ENCODE data around the gene REEP6.
A peak's percentile ranks its signal among the peaks of the same experiment; 100 is the strongest.

REEP6 gene

DNA sequence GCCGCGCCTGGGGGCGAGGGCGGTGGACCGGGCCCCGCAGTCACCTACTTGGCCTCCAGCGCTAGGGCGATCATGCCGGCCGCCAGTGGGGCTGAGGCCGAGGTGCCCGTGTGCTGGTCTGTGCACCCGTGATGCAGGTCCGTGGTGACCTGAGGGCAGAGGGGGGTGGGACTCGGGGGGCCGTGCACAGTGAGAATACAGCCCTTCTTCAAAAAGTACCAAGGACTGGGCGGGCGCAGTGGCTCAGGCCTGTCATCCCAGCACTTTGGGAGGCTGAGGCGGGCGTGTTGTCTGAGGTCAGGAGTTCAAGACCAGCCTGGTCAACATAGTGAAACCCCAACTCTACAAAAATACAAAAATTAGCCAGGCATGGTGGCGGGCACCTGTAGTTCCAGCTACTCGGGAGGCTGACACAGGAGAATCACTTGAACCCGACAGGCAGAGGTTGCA, 7.0 kb upstream of the REEP6 start:
- Histone ChIP-seq H3K27me3 (ENCODE audit: control insufficient read depth in 1 of 2, insufficient read depth in 1 of 2, low read length in 2 of 2) (no peaks in the 10 kb centered on the region), H3K9ac (ENCODE audit: low read length) (no peak overlapping the region), H2AK5ac (ENCODE audit: low read length, severe bottlenecking) (no peak overlapping the region), H2BK12ac (ENCODE audit: low read length in 2 of 2) (no peak overlapping the region), H3K4me1 (ENCODE audit: control insufficient read depth, insufficient read depth, low read depth, low read length) (peaks cover 2% of the 10 kb centered on the region), H3K14ac (ENCODE audit: low read length in 2 of 2) (no peak overlapping the region), H3K4ac (ENCODE audit: low read depth in 1 of 2, low read length in 2 of 2) (no peak overlapping the region), H4K91ac (ENCODE audit: low read length) (no peak overlapping the region), H3K4me3 (ENCODE audit: insufficient read depth in 1 of 2, low read depth in 1 of 2, low read length in 2 of 2) (no peak overlapping the region), H3K4me2 (ENCODE audit: low read length, poor library complexity, severe bottlenecking) (no peak overlapping the region), H2BK120ac (ENCODE audit: low read depth, low read length) (no peak overlapping the region), H3K9me3 (ENCODE audit: control insufficient read depth, low read length) (no peaks in the 10 kb centered on the region), H3K79me1 (replicated peaks; ENCODE audit: low read length, poor library complexity, severe bottlenecking) (no peaks in the 10 kb centered on the region), H4K8ac (ENCODE audit: low read length) (peak overlapping the region; percentile 4), H3K27ac (ENCODE audit: low read length, poor library complexity, severe bottlenecking) (no peak overlapping the region), H3K23ac (ENCODE audit: low read length in 2 of 2) (no peak overlapping the region), H3K18ac (ENCODE audit: low read depth in 1 of 2, low read length in 2 of 2) (no peak overlapping the region), H2AFZ (ENCODE audit: low read depth, low read length) (no peak overlapping the region), H3K36me3 (ENCODE audit: control insufficient read depth in 1 of 2, insufficient read depth in 2 of 2, low read depth in 1 of 2, low read length in 2 of 2) (peaks cover 0 to 26% of the 10 kb centered on the region in 2 experiments), H2BK5ac (ENCODE audit: low read depth, low read length, poor library complexity, severe bottlenecking) (no peak overlapping the region), H2BK15ac (ENCODE audit: low read depth, poor library complexity, severe bottlenecking) (no peak overlapping the region)
- no peak for DNase-seq
- 91% methylated on average over 22 of the region's 23 CpGs for WGBS

DNA sequence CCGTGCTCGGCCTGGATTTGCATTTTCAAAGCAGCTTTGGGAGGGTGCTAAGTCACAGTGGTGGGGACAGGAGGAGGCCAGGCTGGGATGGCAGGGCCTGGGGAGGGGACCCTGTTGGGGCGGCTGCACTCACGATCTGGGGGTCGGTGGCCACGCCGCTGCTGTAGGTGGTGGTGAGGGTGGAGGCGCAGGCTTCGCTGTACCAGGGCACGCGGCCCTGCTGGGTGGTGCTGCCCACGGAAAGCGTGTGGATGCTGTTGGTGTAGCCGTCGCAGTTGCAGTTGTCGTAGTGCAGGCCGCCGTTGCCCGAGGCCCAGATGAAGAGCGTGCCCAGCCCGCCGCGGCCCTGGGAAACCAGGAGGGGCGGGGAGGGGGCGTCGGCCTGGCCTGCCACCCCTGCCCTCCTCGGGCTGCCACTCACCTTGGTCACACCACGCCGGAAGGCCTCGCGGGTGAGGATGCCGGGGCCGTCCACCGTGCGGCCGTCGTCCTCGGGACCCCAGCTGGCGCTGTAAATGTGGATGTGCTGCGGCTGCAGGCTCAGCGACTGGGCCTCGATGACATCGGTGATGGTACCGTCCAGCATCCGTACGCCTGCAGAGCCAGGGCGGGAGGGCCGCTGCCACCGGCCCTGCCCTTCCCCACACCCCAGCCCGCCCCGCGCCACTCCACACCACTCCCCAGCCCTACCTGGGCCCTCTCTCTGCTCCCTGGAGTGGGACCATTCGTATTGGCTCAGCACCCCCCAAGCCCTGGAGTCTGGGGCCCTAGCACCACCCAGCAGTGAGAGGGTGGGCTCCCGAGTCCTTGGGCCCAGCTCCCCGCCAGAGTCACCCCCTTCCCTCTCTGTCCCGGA, 4.0 kb upstream of the REEP6 start:
- Histone ChIP-seq H3K14ac (ENCODE audit: low read length in 2 of 2) (no peak overlapping the region), H2AK5ac (ENCODE audit: low read length, severe bottlenecking) (no peak overlapping the region)

DNA sequence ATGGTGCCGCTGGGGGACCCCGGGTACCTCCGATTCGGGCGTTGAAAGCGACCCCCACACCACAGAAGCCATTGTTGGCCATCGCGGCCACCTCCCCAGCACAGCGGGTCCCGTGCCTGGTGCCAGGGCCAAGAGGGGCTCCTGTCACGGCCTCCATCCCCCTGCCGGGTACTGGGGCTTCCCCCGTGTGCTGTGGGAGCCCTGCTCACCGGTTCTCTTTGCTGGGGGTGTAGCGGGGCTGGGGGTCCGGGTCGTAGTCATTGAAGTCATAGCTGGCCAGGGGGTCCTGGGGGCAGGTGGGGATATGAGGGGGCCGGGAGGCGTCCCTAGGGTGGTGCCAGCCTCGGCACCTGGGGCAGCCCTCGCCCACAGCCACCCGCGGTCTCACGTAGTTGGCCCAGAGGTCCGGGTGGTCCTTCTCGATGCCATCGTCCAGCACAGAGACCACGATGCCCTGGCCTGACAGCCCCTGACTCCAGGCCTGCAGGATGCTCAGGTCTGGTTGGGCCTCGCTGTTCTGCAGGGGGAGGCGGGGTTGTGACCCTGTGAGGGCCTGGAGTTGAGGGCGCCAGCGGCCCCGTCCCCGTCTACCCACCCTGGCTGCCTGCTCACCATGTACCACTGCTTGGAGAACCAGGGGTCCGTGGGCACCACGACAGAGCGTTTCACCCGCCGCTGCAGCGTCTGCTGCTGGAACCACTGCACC, 3.3 kb upstream of the REEP6 start:
- peaks cover 5% of the 10 kb centered on the region for H3K79me1 ChIP-seq (replicated peaks; ENCODE audit: low read length, poor library complexity, severe bottlenecking)
- no peak overlapping the region for H3K18ac ChIP-seq (ENCODE audit: low read depth in 1 of 2, low read length in 2 of 2)
- WGBS: 90% methylated on average over 40 of the region's 40 CpGs
- peak overlapping the region; percentile 12 for H4K8ac ChIP-seq (ENCODE audit: low read length)
- peak overlapping the region; percentile 55 for H4K91ac ChIP-seq (ENCODE audit: low read length)
- no peak for DNase-seq
- H3K23ac ChIP-seq (ENCODE audit: low read length in 2 of 2): no peak overlapping the region
- no peak overlapping the region for H3K27ac ChIP-seq (ENCODE audit: low read length, poor library complexity, severe bottlenecking)
- no peak overlapping the region for H3K4ac ChIP-seq (ENCODE audit: low read depth in 1 of 2, low read length in 2 of 2)
- no peak overlapping the region for H3K4me3 ChIP-seq (ENCODE audit: insufficient read depth in 1 of 2, low read depth in 1 of 2, low read length in 2 of 2)
- no peak overlapping the region for H3K14ac ChIP-seq (ENCODE audit: low read length in 2 of 2)
- no peak overlapping the region for H3K9ac ChIP-seq (ENCODE audit: low read length)
- H3K4me2 ChIP-seq (ENCODE audit: low read length, poor library complexity, severe bottlenecking): no peak overlapping the region
- no peak overlapping the region for H2BK15ac ChIP-seq (ENCODE audit: low read depth, poor library complexity, severe bottlenecking)
- H3K36me3 ChIP-seq (ENCODE audit: control insufficient read depth in 1 of 2, insufficient read depth in 2 of 2, low read depth in 1 of 2, low read length in 2 of 2): peaks cover 0 to 18% of the 10 kb centered on the region in 2 experiments
- H2BK120ac ChIP-seq (ENCODE audit: low read depth, low read length): no peak overlapping the region
- no peak overlapping the region for H2AK5ac ChIP-seq (ENCODE audit: low read length, severe bottlenecking)
- no peak overlapping the region for H2BK5ac ChIP-seq (ENCODE audit: low read depth, low read length, poor library complexity, severe bottlenecking)
- no peaks in the 10 kb centered on the region for H3K9me3 ChIP-seq (ENCODE audit: control insufficient read depth, low read length)
- no peak overlapping the region for H2AFZ ChIP-seq (ENCODE audit: low read depth, low read length)
- peaks cover 3 to 16% of the 10 kb centered on the region in 2 experiments for H3K27me3 ChIP-seq (ENCODE audit: control insufficient read depth in 1 of 2, insufficient read depth in 1 of 2, low read length in 2 of 2)
- no peak overlapping the region for H2BK12ac ChIP-seq (ENCODE audit: low read length in 2 of 2)
- H3K4me1 ChIP-seq (ENCODE audit: control insufficient read depth, insufficient read depth, low read depth, low read length): peaks cover 19% of the 10 kb centered on the region

More for the DNA sequence above, 4.0 kb upstream of the REEP6 start:
- Histone ChIP-seq H4K91ac (ENCODE audit: low read length) (peak overlapping the region; percentile 23), H2BK12ac (ENCODE audit: low read length in 2 of 2) (no peak overlapping the region), H3K23ac (ENCODE audit: low read length in 2 of 2) (no peak overlapping the region), H3K4ac (ENCODE audit: low read depth in 1 of 2, low read length in 2 of 2) (no peak overlapping the region), H3K27ac (ENCODE audit: low read length, poor library complexity, severe bottlenecking) (no peak overlapping the region), H3K4me2 (ENCODE audit: low read length, poor library complexity, severe bottlenecking) (no peak overlapping the region), H2BK15ac (ENCODE audit: low read depth, poor library complexity, severe bottlenecking) (no peak overlapping the region), H3K4me3 (ENCODE audit: insufficient read depth in 1 of 2, low read depth in 1 of 2, low read length in 2 of 2) (no peak overlapping the region), H3K27me3 (ENCODE audit: control insufficient read depth in 1 of 2, insufficient read depth in 1 of 2, low read length in 2 of 2) (peaks cover 3 to 9% of the 10 kb centered on the region in 2 experiments), H3K9me3 (ENCODE audit: control insufficient read depth, low read length) (no peaks in the 10 kb centered on the region), H3K36me3 (ENCODE audit: control insufficient read depth in 1 of 2, insufficient read depth in 2 of 2, low read depth in 1 of 2, low read length in 2 of 2) (peaks cover 0 to 24% of the 10 kb centered on the region in 2 experiments), H2BK5ac (ENCODE audit: low read depth, low read length, poor library complexity, severe bottlenecking) (no peak overlapping the region), H3K4me1 (ENCODE audit: control insufficient read depth, insufficient read depth, low read depth, low read length) (peaks cover 19% of the 10 kb centered on the region), H4K8ac (ENCODE audit: low read length) (no peak overlapping the region), H2BK120ac (ENCODE audit: low read depth, low read length) (no peak overlapping the region), H3K79me1 (replicated peaks; ENCODE audit: low read length, poor library complexity, severe bottlenecking) (peaks cover 5% of the 10 kb centered on the region), H2AFZ (ENCODE audit: low read depth, low read length) (no peak overlapping the region), H3K9ac (ENCODE audit: low read length) (no peak overlapping the region), H3K18ac (ENCODE audit: low read depth in 1 of 2, low read length in 2 of 2) (no peak overlapping the region)
- DNase-seq: no peak
- WGBS: 91% methylated on average over 49 of the region's 56 CpGs

DNA sequence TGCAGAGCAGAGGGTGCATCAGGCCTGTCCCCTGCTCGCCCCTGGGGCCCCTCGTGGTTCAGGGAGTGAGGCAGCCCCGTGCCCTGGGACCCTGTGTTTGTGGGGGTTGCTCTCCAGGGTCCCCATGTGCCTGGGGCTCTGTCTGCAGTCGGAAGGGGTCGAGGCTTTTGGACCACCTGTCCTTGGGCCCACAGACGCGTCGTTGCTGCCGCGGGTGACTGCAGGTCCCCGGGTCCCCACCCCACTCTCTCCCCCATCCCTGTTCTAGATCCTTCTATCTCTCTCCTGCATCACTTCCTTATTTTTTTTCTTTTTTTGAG, 2.7 kb upstream of the REEP6 start:
- H2AK5ac ChIP-seq (ENCODE audit: low read length, severe bottlenecking): no peak overlapping the region
- H2BK5ac ChIP-seq (ENCODE audit: low read depth, low read length, poor library complexity, severe bottlenecking): no peak overlapping the region
- H2BK15ac ChIP-seq (ENCODE audit: low read depth, poor library complexity, severe bottlenecking): no peak overlapping the region
- H2BK120ac ChIP-seq (ENCODE audit: low read depth, low read length): no peak overlapping the region
- H3K36me3 ChIP-seq (ENCODE audit: control insufficient read depth in 1 of 2, insufficient read depth in 2 of 2, low read depth in 1 of 2, low read length in 2 of 2): peaks cover 0 to 16% of the 10 kb centered on the region in 2 experiments
- peak overlapping the region; percentile 12 for H4K8ac ChIP-seq (ENCODE audit: low read length)
- no peak overlapping the region for H3K23ac ChIP-seq (ENCODE audit: low read length in 2 of 2)
- peaks cover 5% of the 10 kb centered on the region for H3K79me1 ChIP-seq (replicated peaks; ENCODE audit: low read length, poor library complexity, severe bottlenecking)
- WGBS: 94% methylated on average over 11 of the region's 11 CpGs
- peaks cover 19% of the 10 kb centered on the region for H3K4me1 ChIP-seq (ENCODE audit: control insufficient read depth, insufficient read depth, low read depth, low read length)
- H3K18ac ChIP-seq (ENCODE audit: low read depth in 1 of 2, low read length in 2 of 2): no peak overlapping the region
- no peak overlapping the region for H3K14ac ChIP-seq (ENCODE audit: low read length in 2 of 2)
- H2BK12ac ChIP-seq (ENCODE audit: low read length in 2 of 2): no peak overlapping the region
- no peak overlapping the region for H3K4me3 ChIP-seq (ENCODE audit: insufficient read depth in 1 of 2, low read depth in 1 of 2, low read length in 2 of 2)
- DNase-seq: no peak
- H3K9ac ChIP-seq (ENCODE audit: low read length): no peak overlapping the region
- H3K27me3 ChIP-seq (ENCODE audit: control insufficient read depth in 1 of 2, insufficient read depth in 1 of 2, low read length in 2 of 2): peaks cover 3 to 21% of the 10 kb centered on the region in 2 experiments
- no peak overlapping the region for H3K4me2 ChIP-seq (ENCODE audit: low read length, poor library complexity, severe bottlenecking)
- H3K27ac ChIP-seq (ENCODE audit: low read length, poor library complexity, severe bottlenecking): no peak overlapping the region
- H3K4ac ChIP-seq (ENCODE audit: low read depth in 1 of 2, low read length in 2 of 2): no peak overlapping the region
- no peak overlapping the region for H2AFZ ChIP-seq (ENCODE audit: low read depth, low read length)
- no peaks in the 10 kb centered on the region for H3K9me3 ChIP-seq (ENCODE audit: control insufficient read depth, low read length)
- peak overlapping the region; percentile 55 for H4K91ac ChIP-seq (ENCODE audit: low read length)
